HepG2 (cell line): ENCODE measurements around the gene RFXANK. TPM values are rescaled to one million over a fixed set of nuclear protein-coding genes. Genes with fewer than 3 reads are reported as not detected.

Source experiments
- ELK4 ChIP-seq: sonication (generic); formaldehyde crosslinking; IDR thresholded peaks from 2 replicates; pipeline ENCODE4 v1.9.0; 2021; ENCODE audit warnings: missing genetic modification reagents, borderline replicate concordance
- HNRNPL ChIP-seq: fragments of 200-400 bp; formaldehyde crosslinking; IDR thresholded peaks from 2 replicates; pipeline ENCODE4 v1.6.1; 2017; ENCODE audit warnings: mild to moderate bottlenecking, low read depth, low read length
- NFYC ChIP-seq: IDR thresholded peaks from 2 replicates; pipeline ENCODE4 v1.6.1; 2016; ENCODE audit warnings: missing genetic modification reagents, missing compliant biosample characterization
- PRDM15 ChIP-seq: sonication (generic); formaldehyde crosslinking; IDR thresholded peaks from 2 replicates; pipeline ENCODE4 v1.4.0; 2020; ENCODE audit warnings: missing genetic modification reagents
- RFXANK ChIP-seq: IDR thresholded peaks from 2 replicates; pipeline ENCODE4 v1.6.1; 2016
- RORA ChIP-seq: sonication (generic); formaldehyde crosslinking; IDR thresholded peaks from 2 replicates; pipeline ENCODE4 v1.5.0; 2020; ENCODE audit warnings: mild to moderate bottlenecking, missing genetic modification reagents, moderate library complexity
- SRSF9 ChIP-seq: fragments of 200-400 bp; formaldehyde crosslinking; IDR thresholded peaks from 2 replicates; pipeline ENCODE4 v1.6.1; 2018; ENCODE audit warnings: borderline replicate concordance, mild to moderate bottlenecking, low read depth, low read length; ENCODE audit not compliant: insufficient read depth, poor library complexity, severe bottlenecking
- TBX2 ChIP-seq: sonication (generic); formaldehyde crosslinking; IDR thresholded peaks from 2 replicates; pipeline ENCODE4 v1.5.0; 2020; ENCODE audit warnings: missing genetic modification reagents, mild to moderate bottlenecking, borderline replicate concordance
- TCF7 ChIP-seq: sonication (generic); IDR thresholded peaks from 2 replicates; pipeline ENCODE4 v1.6.1; 2016; ENCODE audit warnings: antibody characterized with exemption, low read depth
- YEATS4 ChIP-seq: sonication (generic); formaldehyde crosslinking; IDR thresholded peaks from 2 replicates; pipeline ENCODE4 v1.4.0; 2020; ENCODE audit warnings: missing genetic modification reagents, borderline replicate concordance
- ZBTB10 ChIP-seq: sonication (generic); formaldehyde crosslinking; IDR thresholded peaks from 2 replicates; pipeline ENCODE4 v1.4.0; 2020; ENCODE audit warnings: missing genetic modification reagents, borderline replicate concordance
- ZBTB43 ChIP-seq: sonication (generic); formaldehyde crosslinking; conservative IDR thresholded peaks from 2 replicates; pipeline ENCODE4 v1.4.0; 2020; ENCODE audit warnings: missing genetic modification reagents
- ZNF34 ChIP-seq: sonication (generic); formaldehyde crosslinking; IDR thresholded peaks from 2 replicates; pipeline ENCODE4 v1.4.0; 2020; ENCODE audit warnings: mild to moderate bottlenecking, missing genetic modification reagents, borderline replicate concordance
- ZNF432 ChIP-seq: sonication (generic); formaldehyde crosslinking; IDR thresholded peaks from 2 replicates; pipeline ENCODE4 v1.5.0; 2020; ENCODE audit warnings: missing genetic modification reagents, mild to moderate bottlenecking, borderline replicate concordance
- ZNF441 ChIP-seq: sonication (generic); formaldehyde crosslinking; IDR thresholded peaks from 2 replicates; pipeline ENCODE4 v1.7.0; 2021; ENCODE audit warnings: missing genetic modification reagents, borderline replicate concordance
- ZNF446 ChIP-seq: sonication (generic); formaldehyde crosslinking; IDR thresholded peaks from 2 replicates; pipeline ENCODE4 v1.5.0; 2020; ENCODE audit warnings: mild to moderate bottlenecking, missing genetic modification reagents
- ZNF644 ChIP-seq: IDR thresholded peaks from 2 replicates; pipeline ENCODE4 v1.6.1; 2016; ENCODE audit warnings: low read depth
- ZNF672 ChIP-seq: sonication (generic); formaldehyde crosslinking; IDR thresholded peaks from 2 replicates; pipeline ENCODE4 v1.8.1; 2022; ENCODE audit warnings: missing genetic modification reagents
- ZNF720 ChIP-seq: sonication (generic); formaldehyde crosslinking; IDR thresholded peaks from 2 replicates; pipeline ENCODE4 v1.4.0; 2020; ENCODE audit warnings: missing genetic modification reagents
- polyA plus RNA-seq, 8 experiments: library from polyadenylated mRNA; depleted of rRNA in 3 of 8; stranded (reverse) in 7 of 8; unstranded in 1 of 8; fragments of >200 nt; fragmentation: Illumina TruSeq in 4 of 8; extraction: Trizol in 4 of 8; gene quantifications; 2 replicates each; pipeline versions ENCODE4 v1.2.1 to v1.2.3, GENCODE V29; 2011 to 2016; ENCODE audit warnings: low read depth in 4 of 8, missing spikeins in 1 of 8, mixed read lengths in 1 of 8; ENCODE audit not compliant: insufficient read depth in 1 of 8
- total RNA-seq, 5 experiments: library from RNA; depleted of rRNA; stranded (reverse); fragments of >200 nt; fragmentation: Illumina TruSeq; extraction: Trizol; gene quantifications; 2 replicates each; pipeline ENCODE4 v1.2.3, GENCODE V29; 2016; ENCODE audit warnings: low read depth in 1 of 5

RFXANK gene
- total and polyA plus RNA-seq, 2 of the 13 experiments (the other 11 are each of a cell fraction or from before 2014, with no cell fraction given), result 49.9 to 80.7 TPM

GRCh38 chr19:19170053-19170872 lies 21.8 kb upstream of the RFXANK start, which contains the start of gene MEF2B (continued):
- TF ChIP-seq PRDM15 (CRISPR knock-in tag) (no peak), TBX2 (CRISPR knock-in tag) (peak; percentile 42; the same call in 1 of the 2 replicates), SRSF9 (no peak), ZNF34 (no peak), ZNF432 (CRISPR knock-in tag) (no peak), RORA (CRISPR knock-in tag) (no peak), TCF7 (no peak), HNRNPL (no peak), ZNF441 (CRISPR knock-in tag) (no peak), ELK4 (CRISPR knock-in tag) (no peak), NFYC (CRISPR knock-in tag) (peak; percentile 65), ZNF644 (CRISPR knock-in tag) (no peak), ZNF720 (no peak), ZNF672 (CRISPR knock-in tag) (no peak), ZBTB10 (CRISPR knock-in tag) (no peak), RFXANK (CRISPR knock-in tag) (no peak), YEATS4 (CRISPR knock-in tag) (no peak), ZNF446 (no peak), ZBTB43 (no peak)
